GM12891 (cell line): ENCODE measurements around the gene SORCS2.

Experiments used
- PAX5 ChIP-seq: IDR thresholded peaks from 2 replicates; pipeline ENCODE4 v1.6.1; 2011; ENCODE audit warnings: low read length, moderate library complexity, mild to moderate bottlenecking; ENCODE audit not compliant: insufficient read depth, severe bottlenecking
- POLR2A ChIP-seq: IDR thresholded peaks from 2 replicates; pipeline ENCODE4 v1.6.1; 2011; ENCODE audit warnings: low read depth, low read length, control low read depth
- POLR2AphosphoS5 ChIP-seq: IDR thresholded peaks from 2 replicates; pipeline ENCODE4 v1.6.1; 2011; ENCODE audit warnings: low read depth, low read length, control low read depth
- POU2F2 ChIP-seq: IDR thresholded peaks from 2 replicates; pipeline ENCODE4 v1.6.1; 2011; ENCODE audit warnings: low read depth, mild to moderate bottlenecking, control low read depth, low read length, moderate library complexity
- SPI1 ChIP-seq: IDR thresholded peaks from 2 replicates; pipeline ENCODE4 v1.6.1; 2011; ENCODE audit warnings: low read depth, low read length, control low read depth
- TAF1 ChIP-seq: IDR thresholded peaks from 2 replicates; pipeline ENCODE4 v1.6.1; 2011; ENCODE audit warnings: low read depth, low read length, control low read depth

GRCh38 chr4:7297881-7298280 is 105.5 kb downstream of the SORCS2 start:
- no peak for TF ChIP-seq POLR2A
- no peak for TF ChIP-seq POLR2AphosphoS5
- no peak for TF ChIP-seq TAF1
- no peak for TF ChIP-seq SPI1
- no peak for TF ChIP-seq PAX5
- TF ChIP-seq POU2F2: no peak
